Loucy (cell line): Measurements from ENCODE around the gene TTBK2.

Experiments used
- H2AFZ ChIP-seq: fragments of 200-600 bp; sonication (generic); 2 replicates; pipeline ENCODE4 v1.6.0; 2016; ENCODE audit warnings: antibody characterized with exemption, mild to moderate bottlenecking, low read length, moderate library complexity
- H3F3A ChIP-seq: fragments of 200-600 bp; 2 replicates; pipeline ENCODE4 v1.6.0; 2016; ENCODE audit warnings: antibody characterized with exemption, low read depth, mild to moderate bottlenecking
- H3K27me3 ChIP-seq: fragments of 200-600 bp; sonication (generic); 2 replicates; pipeline ENCODE4 v1.6.1; 2014; ENCODE audit warnings: low read length, mild to moderate bottlenecking; ENCODE audit not compliant: insufficient read depth, poor library complexity, severe bottlenecking
- H3K36me3 ChIP-seq: fragments of 200-600 bp; sonication (generic); 2 replicates; pipeline ENCODE4 v1.6.1; 2016; ENCODE audit warnings: low read length; ENCODE audit not compliant: insufficient read depth
- H3K4me1 ChIP-seq: fragments of 200-600 bp; sonication (generic); 2 replicates; pipeline ENCODE4 v1.5.1; 2014; ENCODE audit warnings: low read length, mild to moderate bottlenecking; ENCODE audit not compliant: insufficient read depth, poor library complexity, severe bottlenecking
- H3K4me2 ChIP-seq: fragments of 200-600 bp; sonication (generic); 2 replicates; pipeline ENCODE4 v1.6.0; 2014; ENCODE audit warnings: antibody characterized with exemption, low read length, low read depth, mild to moderate bottlenecking; ENCODE audit not compliant: poor library complexity, severe bottlenecking
- H3K4me3 ChIP-seq: fragments of 200-600 bp; sonication (generic); 2 replicates; pipeline ENCODE4 v1.5.1; 2014; ENCODE audit warnings: low read length, mild to moderate bottlenecking, mixed read lengths; ENCODE audit not compliant: poor library complexity, severe bottlenecking
- H3K79me2 ChIP-seq: fragments of 200-600 bp; sonication (generic); 2 replicates; pipeline ENCODE4 v1.6.1; 2014; ENCODE audit warnings: low read length; ENCODE audit not compliant: insufficient read depth
- H3K9ac ChIP-seq: fragments of 200-600 bp; sonication (generic); 2 replicates; pipeline ENCODE4 v1.6.0; 2014; ENCODE audit warnings: mild to moderate bottlenecking, low read depth, low read length, moderate library complexity; ENCODE audit not compliant: poor library complexity, severe bottlenecking
- H3K9me2 ChIP-seq: fragments of 200-600 bp; sonication (generic); replicated peaks from 2 replicates; pipeline ENCODE4 v1.6.1; 2016; ENCODE audit warnings: low read depth, low read length, mixed read lengths
- H3K9me3 ChIP-seq: fragments of 200-600 bp; sonication (generic); 2 replicates; pipeline ENCODE4 v1.6.1; 2014; ENCODE audit warnings: mild to moderate bottlenecking, antibody characterized with exemption, low read length, low read depth; ENCODE audit not compliant: insufficient read depth
- H4K20me1 ChIP-seq: fragments of 200-600 bp; sonication (generic); 2 replicates; pipeline ENCODE4 v1.6.0; 2014; ENCODE audit warnings: antibody characterized with exemption, low read length, mild to moderate bottlenecking; ENCODE audit not compliant: insufficient read depth, poor library complexity, severe bottlenecking
- EZH2phosphoT487 ChIP-seq: fragments of 200-600 bp; IDR thresholded peaks from 2 replicates; pipeline ENCODE4 v1.6.1; 2018; ENCODE audit warnings: antibody characterized with exemption, mild to moderate bottlenecking, moderate library complexity, borderline replicate concordance
- TF ChIP-seq, protein P1 (sequence below): fragments of 200-600 bp; sonication (generic); conservative IDR thresholded peaks from 2 replicates; pipeline ENCODE4 v1.5.1; 2014; ENCODE audit warnings: mild to moderate bottlenecking, antibody characterized with exemption, low read length

TTBK2 gene

DNA sequence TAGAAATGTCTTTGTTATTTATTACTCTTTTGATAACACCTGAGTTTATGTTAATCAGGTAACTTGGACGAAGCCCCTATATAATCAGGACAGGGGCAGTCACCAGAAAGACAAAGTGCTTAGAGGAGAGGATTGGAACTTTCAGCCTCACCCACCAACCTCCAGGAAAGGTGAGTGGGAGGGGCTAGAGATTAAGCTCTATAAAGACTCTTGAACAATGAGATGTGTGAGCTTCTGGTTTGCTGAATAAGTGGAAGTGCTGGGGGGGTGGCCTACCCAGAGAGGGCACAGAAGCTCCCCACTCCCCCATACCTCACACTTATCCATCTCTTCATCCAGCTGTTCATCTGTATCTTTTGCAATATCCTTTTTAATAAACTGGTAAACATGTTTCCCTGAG lies 73.9 kb downstream of the TTBK2 start:
- Histone ChIP-seq H3K4me1 (no peaks in the 10 kb centered on the region), H3K4me2 (no peak overlapping the region), H2AFZ (no peak overlapping the region), H3K79me2 (no peaks in the 10 kb centered on the region), H3K9me2 (no peaks in the 10 kb centered on the region), H3K27me3 (no peaks in the 10 kb centered on the region), H3K4me3 (no peak overlapping the region), H3K9me3 (no peaks in the 10 kb centered on the region), H4K20me1 (no peaks in the 10 kb centered on the region), H3K9ac (no peak overlapping the region), H3K36me3 (peaks cover 16% of the 10 kb centered on the region; the same call in 1 of the 2 replicates), H3F3A (no peaks in the 10 kb centered on the region)
- no peak for TF ChIP-seq EZH2phosphoT487
- TF ChIP-seq, protein P1, sequence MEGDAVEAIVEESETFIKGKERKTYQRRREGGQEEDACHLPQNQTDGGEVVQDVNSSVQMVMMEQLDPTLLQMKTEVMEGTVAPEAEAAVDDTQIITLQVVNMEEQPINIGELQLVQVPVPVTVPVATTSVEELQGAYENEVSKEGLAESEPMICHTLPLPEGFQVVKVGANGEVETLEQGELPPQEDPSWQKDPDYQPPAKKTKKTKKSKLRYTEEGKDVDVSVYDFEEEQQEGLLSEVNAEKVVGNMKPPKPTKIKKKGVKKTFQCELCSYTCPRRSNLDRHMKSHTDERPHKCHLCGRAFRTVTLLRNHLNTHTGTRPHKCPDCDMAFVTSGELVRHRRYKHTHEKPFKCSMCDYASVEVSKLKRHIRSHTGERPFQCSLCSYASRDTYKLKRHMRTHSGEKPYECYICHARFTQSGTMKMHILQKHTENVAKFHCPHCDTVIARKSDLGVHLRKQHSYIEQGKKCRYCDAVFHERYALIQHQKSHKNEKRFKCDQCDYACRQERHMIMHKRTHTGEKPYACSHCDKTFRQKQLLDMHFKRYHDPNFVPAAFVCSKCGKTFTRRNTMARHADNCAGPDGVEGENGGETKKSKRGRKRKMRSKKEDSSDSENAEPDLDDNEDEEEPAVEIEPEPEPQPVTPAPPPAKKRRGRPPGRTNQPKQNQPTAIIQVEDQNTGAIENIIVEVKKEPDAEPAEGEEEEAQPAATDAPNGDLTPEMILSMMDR: no peak

DNA sequence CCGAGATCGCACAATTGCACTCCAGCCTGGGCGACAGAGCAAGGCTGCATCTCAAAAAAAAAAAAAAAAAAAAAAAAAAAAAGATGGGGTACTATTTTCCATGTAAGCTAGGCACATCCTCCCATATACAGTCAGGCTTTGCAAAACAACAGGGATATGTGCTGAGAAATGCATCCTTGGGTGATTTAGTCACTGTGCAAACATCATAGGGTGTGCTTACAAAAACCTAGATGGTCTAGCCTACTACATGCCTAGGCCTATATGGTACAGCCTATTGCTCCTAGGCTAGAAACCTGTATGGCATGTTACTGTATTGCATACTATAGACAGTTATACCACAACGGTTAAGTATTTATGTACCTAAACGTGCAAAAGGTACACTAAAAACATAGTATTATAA lies 75.0 kb downstream of the TTBK2 start:
- Histone ChIP-seq H3K9me2 (no peaks in the 10 kb centered on the region), H3K36me3 (peaks cover 16% of the 10 kb centered on the region; the same call in 1 of the 2 replicates), H2AFZ (no peak overlapping the region), H3K4me1 (no peaks in the 10 kb centered on the region), H3F3A (no peaks in the 10 kb centered on the region), H3K79me2 (no peaks in the 10 kb centered on the region), H3K27me3 (no peaks in the 10 kb centered on the region), H3K9ac (no peak overlapping the region), H3K4me3 (no peak overlapping the region), H3K9me3 (no peaks in the 10 kb centered on the region), H4K20me1 (no peaks in the 10 kb centered on the region), H3K4me2 (no peak overlapping the region)
- TF ChIP-seq EZH2phosphoT487: no peak
- TF ChIP-seq, protein P1: no peak

DNA sequence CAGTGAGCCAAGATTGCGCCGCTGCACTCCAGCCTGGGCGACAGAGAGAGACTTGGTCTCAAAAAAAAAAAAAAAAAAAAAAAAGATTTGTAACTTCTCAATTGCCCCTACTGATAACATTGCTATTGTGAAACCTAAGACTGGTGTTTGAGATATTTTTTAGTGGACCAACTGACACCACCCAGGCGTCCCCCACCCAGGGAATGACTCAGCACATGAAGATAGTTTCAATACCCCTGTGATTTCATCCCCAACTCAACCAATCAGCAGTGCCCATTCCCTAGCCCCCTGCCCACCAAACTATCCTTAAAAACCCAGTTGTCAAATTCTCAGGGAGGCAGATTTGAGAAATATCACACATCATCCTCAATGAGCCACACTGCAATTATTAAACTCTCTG lies 76.9 kb downstream of the TTBK2 start:
- no peaks in the 10 kb centered on the region for H4K20me1 ChIP-seq
- no peaks in the 10 kb centered on the region for H3K4me1 ChIP-seq
- no peak overlapping the region for H3K9ac ChIP-seq
- H3K79me2 ChIP-seq: no peaks in the 10 kb centered on the region
- no peak overlapping the region for H3K4me2 ChIP-seq
- peaks cover 17% of the 10 kb centered on the region; the same call in 1 of the 2 replicates for H3K36me3 ChIP-seq
- no peaks in the 10 kb centered on the region for H3K9me2 ChIP-seq
- H3K27me3 ChIP-seq: no peaks in the 10 kb centered on the region
- no peak overlapping the region for H2AFZ ChIP-seq
- H3K9me3 ChIP-seq: no peaks in the 10 kb centered on the region
- TF ChIP-seq EZH2phosphoT487: no peak
- TF ChIP-seq, protein P1: no peak
- H3K4me3 ChIP-seq: no peak overlapping the region
- no peaks in the 10 kb centered on the region for H3F3A ChIP-seq
